PFSK-1 (cell line): ENCODE data around the gene SLC22A16.

Experiments used
- FOXP2 ChIP-seq: optimal IDR thresholded peaks from 2 replicates; pipeline ENCODE3; 2011; ENCODE audit warnings: borderline replicate concordance, control low read depth, inconsistent platforms; ENCODE audit not compliant: insufficient read depth; ENCODE audit errors: extremely low read length, extremely low read depth
- POLR2AphosphoS5 ChIP-seq: IDR thresholded peaks from 2 replicates; pipeline ENCODE4 v1.6.1; 2012; ENCODE audit warnings: low read depth, mild to moderate bottlenecking, control low read depth, low read length, moderate library complexity
- REST ChIP-seq, 2 experiments: IDR thresholded peaks; 2 replicates each; pipeline versions ENCODE4 v1.6.1 to v1.8.0; 2011 to 2012; ENCODE audit warnings: low read depth in 2 of 2, low read length in 2 of 2, control low read depth in 1 of 2, inconsistent platforms in 1 of 2, mild to moderate bottlenecking in 1 of 2, moderate library complexity in 1 of 2; ENCODE audit not compliant: insufficient read depth in 1 of 2
- SIN3A ChIP-seq: IDR thresholded peaks from 2 replicates; pipeline ENCODE4 v1.6.1; 2012; ENCODE audit warnings: mild to moderate bottlenecking, low read length, moderate library complexity, borderline replicate concordance; ENCODE audit not compliant: insufficient read depth
- TAF1 ChIP-seq: IDR thresholded peaks from 2 replicates; pipeline ENCODE4 v1.6.1; 2012; ENCODE audit warnings: low read length, control low read depth, borderline replicate concordance; ENCODE audit not compliant: insufficient read depth

SLC22A16 gene

GRCh38 chr6:110517034-110517433 is 40.6 kb upstream of the SLC22A16 start:
- TF ChIP-seq TAF1, result no peak
- TF ChIP-seq SIN3A, result no peak
- no peak for TF ChIP-seq REST (IDR thresholded peaks at IDR 0.05; ENCODE audit: insufficient read depth in 1 of 2, low read depth in 2 of 2, low read length in 2 of 2)
- no peak for TF ChIP-seq FOXP2
- no peak for TF ChIP-seq POLR2AphosphoS5

DNA sequence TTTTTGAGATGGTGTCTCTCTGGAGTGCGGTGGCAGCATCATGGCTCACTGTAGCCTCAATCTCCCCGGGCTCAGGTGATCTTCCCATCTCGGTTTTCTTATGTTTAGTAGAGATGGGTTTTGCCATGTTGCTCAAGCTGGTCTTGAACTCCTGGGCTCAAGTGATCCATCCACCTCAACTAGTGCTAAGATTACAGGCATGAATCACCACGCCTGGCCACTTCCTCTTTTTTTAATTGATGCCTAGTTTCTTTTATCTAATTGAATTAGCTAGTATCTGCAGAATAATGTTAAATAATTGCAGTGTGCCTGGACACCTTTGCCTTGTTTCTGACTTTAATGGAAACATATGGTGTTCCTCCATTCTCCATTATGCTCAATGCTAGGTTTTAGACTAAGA is 38.4 kb upstream of the SLC22A16 start:
- TF ChIP-seq POLR2AphosphoS5 (no peak), FOXP2 (no peak), SIN3A (no peak), REST (IDR thresholded peaks at IDR 0.05; ENCODE audit: insufficient read depth in 1 of 2, low read depth in 2 of 2, low read length in 2 of 2) (no peak), TAF1 (no peak)

GRCh38 chr6:110512991-110513390 is 36.6 kb upstream of the SLC22A16 start:
- no peak for TF ChIP-seq SIN3A

DNA sequence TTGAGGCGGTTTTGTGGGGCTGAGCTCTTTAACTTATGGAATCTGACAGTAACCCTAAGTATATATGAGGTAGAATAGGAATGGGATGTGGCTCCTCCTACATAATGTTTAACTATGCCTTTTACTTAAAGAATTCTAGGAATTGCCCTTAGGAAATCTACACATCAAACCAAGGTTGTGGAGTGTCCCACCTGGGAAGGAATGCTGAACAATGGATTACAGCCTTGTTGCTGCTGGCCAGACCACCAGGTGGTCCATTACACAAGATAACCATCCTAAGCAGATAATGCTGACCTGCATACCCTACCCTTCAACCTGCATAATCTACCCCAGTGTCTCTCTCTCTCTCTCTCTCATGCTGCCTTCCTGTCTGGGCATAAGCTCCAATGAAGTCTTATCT is 35.0 kb upstream of the SLC22A16 start:
- TF ChIP-seq POLR2AphosphoS5 (no peak), REST (IDR thresholded peaks at IDR 0.05; ENCODE audit: insufficient read depth in 1 of 2, low read depth in 2 of 2, low read length in 2 of 2) (no peak), TAF1 (no peak), FOXP2 (no peak), SIN3A (no peak)

DNA sequence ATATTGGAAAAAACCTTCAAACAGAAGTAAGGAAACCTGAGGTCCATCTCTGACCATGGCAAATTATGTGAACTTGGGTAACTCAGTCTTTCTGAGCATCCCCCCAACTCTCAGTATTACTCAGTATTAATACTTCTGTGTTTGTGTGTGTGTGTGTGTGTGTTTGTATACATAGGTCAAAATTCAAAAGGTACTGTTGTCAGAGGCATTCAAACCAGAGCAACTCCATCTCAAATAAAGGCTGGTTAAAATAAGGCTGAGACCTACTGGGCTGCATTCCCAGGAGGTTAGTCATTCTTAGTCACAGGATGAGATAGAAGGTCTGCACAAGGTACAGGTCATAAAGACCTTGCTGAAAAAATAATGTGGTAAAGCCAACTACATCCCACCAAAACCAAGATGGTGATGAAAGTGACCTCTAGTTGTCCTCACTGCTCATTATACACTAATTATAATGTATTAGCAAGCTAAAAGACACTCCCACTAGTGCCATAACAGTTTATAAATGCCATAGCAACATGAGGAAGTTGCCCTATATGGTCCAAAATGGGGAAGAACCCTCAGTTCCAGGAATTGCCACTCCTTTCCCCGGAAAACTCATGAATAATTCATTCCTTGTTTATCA is 33.3 kb upstream of the SLC22A16 start:
- TF ChIP-seq TAF1, result no peak
- no peak for TF ChIP-seq POLR2AphosphoS5
- no peak for TF ChIP-seq FOXP2
- TF ChIP-seq SIN3A, result no peak
- no peak for TF ChIP-seq REST (IDR thresholded peaks at IDR 0.05; ENCODE audit: insufficient read depth in 1 of 2, low read depth in 2 of 2, low read length in 2 of 2)
